Liver (tissue), 9 donors: ENCODE results near the gene RAB7A. TPM values are rescaled to one million over a fixed set of nuclear protein-coding genes. Genes with fewer than 3 reads are reported as not detected.

ENCODE experiments used
- DNase-seq: peaks from one replicate; pipeline ENCODE4 v3.0.0-alpha.2; 2017; ENCODE audit warnings: low spot score
- H3K27ac ChIP-seq, 2 donors: one replicate each; pipeline ENCODE4 v1.7.0; 2013; ENCODE audit warnings: inconsistent platforms in 2 of 2, low read length in 2 of 2, control low read depth in 1 of 2, low read depth in 1 of 2, mild to moderate bottlenecking in 1 of 2
- H3K27me3 ChIP-seq, 4 donors: one replicate each; pipeline versions ENCODE4 v1.6.1 to v1.7.0; 2013; ENCODE audit warnings: low read length in 3 of 4, inconsistent platforms in 1 of 4, mild to moderate bottlenecking in 1 of 4, moderate library complexity in 1 of 4; ENCODE audit not compliant: control insufficient read depth in 4 of 4, insufficient read depth in 4 of 4
- H3K36me3 ChIP-seq, 4 donors: one replicate each; pipeline versions ENCODE4 v1.6.1 to v1.7.0; 2013; ENCODE audit warnings: low read length in 3 of 4, mild to moderate bottlenecking in 3 of 4, low read depth in 1 of 4, moderate library complexity in 1 of 4; ENCODE audit not compliant: control insufficient read depth in 4 of 4, insufficient read depth in 3 of 4
- H3K4me1 ChIP-seq, 4 donors: one replicate each; pipeline versions ENCODE4 v1.6.1 to v1.7.0; 2013; ENCODE audit warnings: low read length in 3 of 4, mild to moderate bottlenecking in 3 of 4, moderate library complexity in 1 of 4; ENCODE audit not compliant: control insufficient read depth in 4 of 4, insufficient read depth in 4 of 4
- H3K4me3 ChIP-seq, 3 donors: one replicate each; pipeline versions ENCODE4 v1.6.1 to v1.7.0; 2013; ENCODE audit warnings: low read length in 3 of 3, control low read depth in 1 of 3, low read depth in 1 of 3, mild to moderate bottlenecking in 1 of 3
- H3K9ac ChIP-seq, 2 donors: one replicate each; pipeline ENCODE4 v1.7.0; 2013; ENCODE audit warnings: low read length in 2 of 2, mild to moderate bottlenecking in 2 of 2, moderate library complexity in 2 of 2, control low read depth in 1 of 2, low read depth in 1 of 2
- H3K9me3 ChIP-seq, 4 donors: one replicate each; pipeline versions ENCODE4 v1.6.1 to v1.7.0; 2013; ENCODE audit warnings: low read length in 3 of 4; ENCODE audit not compliant: control insufficient read depth in 4 of 4
- ATF3 ChIP-seq: IDR thresholded peaks from 2 replicates; pipeline ENCODE4 v1.6.1; 2016; ENCODE audit warnings: antibody characterized with exemption
- EGR1 ChIP-seq, 2 donors: IDR thresholded peaks; 2 replicates each; pipeline ENCODE4 v1.6.1; 2016 to 2018; ENCODE audit warnings: antibody characterized with exemption in 2 of 2, low read depth in 2 of 2
- FOXA1 ChIP-seq: IDR thresholded peaks from 2 replicates; pipeline ENCODE4 v1.6.1; 2016; ENCODE audit warnings: antibody characterized with exemption
- FOXA2 ChIP-seq: IDR thresholded peaks from 2 replicates; pipeline ENCODE4 v1.6.1; 2016; ENCODE audit warnings: antibody characterized with exemption
- GABPA ChIP-seq, 2 donors: IDR thresholded peaks in 1 of 2; conservative IDR thresholded peaks in 1 of 2; 2 replicates each; pipeline ENCODE4 v1.6.1; 2016; ENCODE audit warnings: antibody characterized with exemption in 2 of 2, mild to moderate bottlenecking in 1 of 2, moderate library complexity in 1 of 2
- HNF4A ChIP-seq, 2 donors: conservative IDR thresholded peaks; 2 replicates each; pipeline ENCODE4 v1.6.1; 2016; ENCODE audit warnings: antibody characterized with exemption in 2 of 2, mild to moderate bottlenecking in 2 of 2
- HNF4G ChIP-seq: IDR thresholded peaks from 2 replicates; pipeline ENCODE4 v1.6.1; 2016; ENCODE audit warnings: antibody characterized with exemption
- JUND ChIP-seq, 2 donors: IDR thresholded peaks; 2 replicates each; pipeline ENCODE4 v1.6.1; 2016; ENCODE audit warnings: antibody characterized with exemption in 2 of 2
- NR2F2 ChIP-seq: IDR thresholded peaks from 2 replicates; pipeline ENCODE4 v1.6.1; 2016; ENCODE audit warnings: antibody characterized with exemption
- RAD21 ChIP-seq, 2 donors: IDR thresholded peaks; 2 replicates each; pipeline ENCODE4 v1.6.1; 2016; ENCODE audit warnings: antibody characterized with exemption in 2 of 2, mild to moderate bottlenecking in 2 of 2
- REST ChIP-seq: IDR thresholded peaks from 2 replicates; pipeline ENCODE4 v1.6.1; 2016; ENCODE audit warnings: antibody characterized with exemption, mild to moderate bottlenecking
- RXRA ChIP-seq, 2 donors: IDR thresholded peaks; 2 replicates each; pipeline ENCODE4 v1.6.1; 2017 to 2018; ENCODE audit warnings: antibody characterized with exemption in 2 of 2, mild to moderate bottlenecking in 1 of 2
- SP1 ChIP-seq: IDR thresholded peaks from 2 replicates; pipeline ENCODE4 v1.6.1; 2018; ENCODE audit warnings: antibody characterized with exemption, mild to moderate bottlenecking
- TAF1 ChIP-seq: conservative IDR thresholded peaks from 2 replicates; pipeline ENCODE4 v1.6.1; 2016; ENCODE audit warnings: antibody characterized with exemption, mild to moderate bottlenecking
- YY1 ChIP-seq: IDR thresholded peaks from 2 replicates; pipeline ENCODE4 v1.6.1; 2016; ENCODE audit warnings: antibody characterized with exemption, mild to moderate bottlenecking
- WGBS: extraction: QIAGEN DNeasy Blood & Tissue Kit; methylation state at CpG from one replicate; pipeline ENCODE4 v1.1.7; 2013; 5-methylcytosine and 5-hydroxymethylcytosine counted together
- polyA plus RNA-seq, 2 donors: library from polyadenylated mRNA; stranded (reverse) in 1 of 2; unstranded in 1 of 2; fragments of 200-250 nt in 1 of 2; fragments of >200 nt in 1 of 2; fragmentation: Nextera tagmentation in 1 of 2; extraction: Ambion mirVana in 1 of 2; gene quantifications; one replicate each; pipeline versions ENCODE4 v1.2.1 to v1.2.3, GENCODE V29; 2013 to 2015
- total RNA-seq, 2 donors: library from RNA; depleted of rRNA; stranded (reverse); fragments of >200 nt; gene quantifications; one replicate each; pipeline ENCODE4 v1.2.3, GENCODE V29; 2014
- TF ChIP-seq, protein P1 (sequence below): IDR thresholded peaks from 2 replicates; pipeline ENCODE4 v1.6.1; 2016; ENCODE audit warnings: antibody characterized with exemption
- TF ChIP-seq, protein P2 (sequence below): fragments of 150-350 bp; IDR thresholded peaks from 2 replicates; pipeline ENCODE4 v1.5.1; 2017; ENCODE audit warnings: improper control_type of control experiment, low read depth, low read length; ENCODE audit not compliant: missing input control
- TF ChIP-seq, protein P3 (sequence below): IDR thresholded peaks from 2 replicates; pipeline ENCODE4 v1.6.1; 2016; ENCODE audit warnings: antibody characterized with exemption
- donor health status: healthy.
- donor health status: healthy.
- donor health status: healthy.
- donor health status: healthy.
- donor health status: healthy.

The RAB7A gene
- total and polyA plus RNA-seq, 4 donors, result 34.6 to 90.6 (median 63.4) TPM

DNA sequence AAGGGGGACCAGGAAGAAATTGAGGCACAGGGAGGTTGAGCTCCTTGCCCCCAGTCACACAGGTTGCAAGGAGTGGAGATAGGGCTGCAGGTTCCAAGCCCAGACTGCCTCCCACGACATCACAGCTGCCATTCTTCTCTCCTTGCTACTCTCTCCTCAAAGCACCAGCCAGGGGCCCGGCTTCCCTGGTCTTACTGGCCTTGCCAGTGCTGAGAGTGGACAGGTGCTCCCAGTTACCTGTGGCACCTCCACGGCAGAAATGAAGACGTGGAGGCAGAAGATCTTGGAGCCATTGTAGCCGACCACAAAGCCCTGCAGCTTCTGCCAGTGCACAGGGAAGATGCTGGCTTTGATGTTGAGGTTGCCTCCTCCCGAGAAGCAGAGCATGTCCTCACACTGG, 135.5 kb downstream of the RAB7A start:
- H3K4me3 ChIP-seq, result no peak overlapping the region
- H3K9me3 ChIP-seq, result peaks cover 0 to 21% (median 8%) of the 10 kb centered on the region in 4 donors
- no peaks in the 10 kb centered on the region for H3K4me1 ChIP-seq
- no peaks in the 10 kb centered on the region for H3K36me3 ChIP-seq
- H3K9ac ChIP-seq, result no peak overlapping the region
- H3K27me3 ChIP-seq, result no peaks in the 10 kb centered on the region
- DNase-seq, result no peak
- 95% methylated on average over 6 of the region's 6 CpGs for WGBS
- H3K27ac ChIP-seq, result no peak overlapping the region
- TF ChIP-seq NR2F2 (no peak), GABPA (IDR thresholded peaks at IDR 0.05 in 1 of 2, conservative IDR thresholded peaks at IDR 0.05 in 1 of 2) (no peak), HNF4A (conservative IDR thresholded peaks at IDR 0.05) (no peak), RAD21 (IDR thresholded peaks at IDR 0.05) (no peak), EGR1 (IDR thresholded peaks at IDR 0.05; ENCODE audit: low read depth in 2 of 2) (no peak), REST (no peak)
- TF ChIP-seq, protein P1, sequence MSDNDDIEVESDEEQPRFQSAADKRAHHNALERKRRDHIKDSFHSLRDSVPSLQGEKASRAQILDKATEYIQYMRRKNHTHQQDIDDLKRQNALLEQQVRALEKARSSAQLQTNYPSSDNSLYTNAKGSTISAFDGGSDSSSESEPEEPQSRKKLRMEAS, result no peak

- 84% methylated on average over 3 of the region's 3 CpGs for WGBS
These were observed 137.6 kb downstream of the RAB7A start for GRCh38 chr3:128863560-128863959.

More at GRCh38 chr3:128863560-128863959, 137.6 kb downstream of the RAB7A start:
- H3K27me3 ChIP-seq, result no peaks in the 10 kb centered on the region
- H3K4me1 ChIP-seq, result no peaks in the 10 kb centered on the region
- DNase-seq, result no peak
- no peaks in the 10 kb centered on the region for H3K36me3 ChIP-seq
- no peak overlapping the region for H3K27ac ChIP-seq
- H3K9me3 ChIP-seq, result peaks cover 0 to 17% (median 7%) of the 10 kb centered on the region in 4 donors
- no peak overlapping the region for H3K9ac ChIP-seq
- no peak overlapping the region for H3K4me3 ChIP-seq
- no peak for TF ChIP-seq ATF3
- no peak for TF ChIP-seq NR2F2
- TF ChIP-seq SP1, result no peak
- no peak for TF ChIP-seq REST
- TF ChIP-seq, protein P2, sequence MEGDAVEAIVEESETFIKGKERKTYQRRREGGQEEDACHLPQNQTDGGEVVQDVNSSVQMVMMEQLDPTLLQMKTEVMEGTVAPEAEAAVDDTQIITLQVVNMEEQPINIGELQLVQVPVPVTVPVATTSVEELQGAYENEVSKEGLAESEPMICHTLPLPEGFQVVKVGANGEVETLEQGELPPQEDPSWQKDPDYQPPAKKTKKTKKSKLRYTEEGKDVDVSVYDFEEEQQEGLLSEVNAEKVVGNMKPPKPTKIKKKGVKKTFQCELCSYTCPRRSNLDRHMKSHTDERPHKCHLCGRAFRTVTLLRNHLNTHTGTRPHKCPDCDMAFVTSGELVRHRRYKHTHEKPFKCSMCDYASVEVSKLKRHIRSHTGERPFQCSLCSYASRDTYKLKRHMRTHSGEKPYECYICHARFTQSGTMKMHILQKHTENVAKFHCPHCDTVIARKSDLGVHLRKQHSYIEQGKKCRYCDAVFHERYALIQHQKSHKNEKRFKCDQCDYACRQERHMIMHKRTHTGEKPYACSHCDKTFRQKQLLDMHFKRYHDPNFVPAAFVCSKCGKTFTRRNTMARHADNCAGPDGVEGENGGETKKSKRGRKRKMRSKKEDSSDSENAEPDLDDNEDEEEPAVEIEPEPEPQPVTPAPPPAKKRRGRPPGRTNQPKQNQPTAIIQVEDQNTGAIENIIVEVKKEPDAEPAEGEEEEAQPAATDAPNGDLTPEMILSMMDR, result no peak
- TF ChIP-seq HNF4G, result no peak
- TF ChIP-seq, protein P1, result no peak
- TF ChIP-seq FOXA2, result no peak
- no peak for TF ChIP-seq HNF4A (conservative IDR thresholded peaks at IDR 0.05)
- TF ChIP-seq RAD21 (IDR thresholded peaks at IDR 0.05), result no peak
- no peak for TF ChIP-seq FOXA1
- TF ChIP-seq, protein P3, sequence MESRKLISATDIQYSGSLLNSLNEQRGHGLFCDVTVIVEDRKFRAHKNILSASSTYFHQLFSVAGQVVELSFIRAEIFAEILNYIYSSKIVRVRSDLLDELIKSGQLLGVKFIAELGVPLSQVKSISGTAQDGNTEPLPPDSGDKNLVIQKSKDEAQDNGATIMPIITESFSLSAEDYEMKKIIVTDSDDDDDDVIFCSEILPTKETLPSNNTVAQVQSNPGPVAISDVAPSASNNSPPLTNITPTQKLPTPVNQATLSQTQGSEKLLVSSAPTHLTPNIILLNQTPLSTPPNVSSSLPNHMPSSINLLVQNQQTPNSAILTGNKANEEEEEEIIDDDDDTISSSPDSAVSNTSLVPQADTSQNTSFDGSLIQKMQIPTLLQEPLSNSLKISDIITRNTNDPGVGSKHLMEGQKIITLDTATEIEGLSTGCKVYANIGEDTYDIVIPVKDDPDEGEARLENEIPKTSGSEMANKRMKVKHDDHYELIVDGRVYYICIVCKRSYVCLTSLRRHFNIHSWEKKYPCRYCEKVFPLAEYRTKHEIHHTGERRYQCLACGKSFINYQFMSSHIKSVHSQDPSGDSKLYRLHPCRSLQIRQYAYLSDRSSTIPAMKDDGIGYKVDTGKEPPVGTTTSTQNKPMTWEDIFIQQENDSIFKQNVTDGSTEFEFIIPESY, result no peak
- no peak for TF ChIP-seq TAF1
- TF ChIP-seq EGR1 (IDR thresholded peaks at IDR 0.05; ENCODE audit: low read depth in 2 of 2), result no peak
- no peak for TF ChIP-seq GABPA (IDR thresholded peaks at IDR 0.05 in 1 of 2, conservative IDR thresholded peaks at IDR 0.05 in 1 of 2)
- TF ChIP-seq RXRA (IDR thresholded peaks at IDR 0.05), result no peak
- no peak for TF ChIP-seq YY1
- no peak for TF ChIP-seq JUND (IDR thresholded peaks at IDR 0.05)
